Measurements from ENCODE around the gene NPAS3.

The NPAS3 gene

DNA sequence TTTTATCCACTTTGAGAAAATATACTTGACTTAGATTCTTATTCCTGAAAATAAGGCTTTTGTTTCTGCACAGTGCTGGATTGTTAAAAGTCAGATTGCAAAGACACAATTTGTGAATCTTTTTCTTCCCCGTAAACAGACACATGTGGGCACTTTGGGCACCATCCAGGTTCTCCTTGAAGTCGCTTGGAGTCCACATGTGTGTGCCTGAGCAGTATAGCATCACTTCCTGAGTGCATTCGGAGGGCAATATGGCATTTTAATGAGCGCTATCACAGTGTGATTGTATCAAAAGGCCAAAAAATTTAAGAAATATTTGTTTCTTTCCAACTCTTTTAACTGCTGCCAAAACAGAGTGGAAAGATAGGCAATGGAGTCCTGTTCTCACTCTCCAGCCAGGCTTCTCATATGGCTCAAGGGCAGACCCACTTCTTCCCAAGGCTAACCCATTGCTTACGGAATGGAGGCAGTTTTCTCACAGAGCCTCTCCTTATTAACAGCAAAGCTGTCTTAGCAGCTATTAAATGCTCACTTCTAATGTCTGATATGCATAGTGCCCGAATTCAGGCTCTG is 615.1 kb downstream of the NPAS3 start:
- TF ChIP-seq CTCF (conservative IDR thresholded peaks at IDR 0.05; ENCODE audit: low read length): no peak
- no peak overlapping the region for H3K4me3 ChIP-seq (ENCODE audit: low read length)
- DNase-seq (ENCODE audit: low read depth): peak; percentile 20

GRCh38 chr14:33554988-33555387 is 616.3 kb downstream of the NPAS3 start:
- no peak overlapping the region for H3K4me3 ChIP-seq (ENCODE audit: low read length)

GRCh38 chr14:33555710-33556350 is 617.2 kb downstream of the NPAS3 start:
- no peak overlapping the region for H3K4me3 ChIP-seq (ENCODE audit: low read length)
- TF ChIP-seq CTCF (conservative IDR thresholded peaks at IDR 0.05; ENCODE audit: low read length): no peak
- no peak for DNase-seq (ENCODE audit: low read depth)

More at GRCh38 chr14:33554988-33555387, 616.3 kb downstream of the NPAS3 start:
- DNase-seq (ENCODE audit: low read depth): no peak
- no peak for TF ChIP-seq CTCF (conservative IDR thresholded peaks at IDR 0.05; ENCODE audit: low read length)

DNA sequence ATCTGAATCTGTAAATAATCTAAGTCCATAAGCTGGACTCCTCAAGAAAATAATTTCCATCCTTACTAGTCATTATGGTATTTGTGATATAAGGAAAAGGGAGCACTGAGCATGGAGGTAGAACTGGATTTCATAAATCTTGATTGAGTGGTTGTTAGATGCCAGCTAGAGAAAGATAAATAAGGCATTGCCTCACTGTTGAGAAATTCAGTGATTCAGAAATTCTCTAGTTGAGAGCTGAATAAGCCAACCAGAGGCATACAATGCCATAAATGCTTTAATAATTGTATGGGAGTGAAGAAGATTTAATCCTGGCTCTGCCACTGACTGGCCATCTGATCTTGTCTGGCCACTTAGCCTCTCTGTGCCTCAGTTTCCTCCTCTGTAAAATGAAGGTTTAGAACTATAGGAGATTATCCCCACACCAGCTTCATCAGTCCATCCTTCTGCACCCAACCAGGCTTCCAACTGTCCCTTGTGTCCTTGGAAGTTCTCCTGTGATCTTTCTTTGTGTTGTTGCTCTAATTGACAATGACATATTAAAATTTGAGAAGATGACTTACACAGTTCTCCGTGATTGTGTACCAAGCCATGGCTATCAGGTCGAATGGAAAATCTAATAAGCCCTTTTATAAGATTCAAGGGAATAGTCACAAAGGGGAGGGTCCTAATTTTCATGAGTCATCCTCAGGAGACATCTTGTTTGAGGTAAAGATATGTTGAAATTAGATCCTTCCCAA is 617.9 kb downstream of the NPAS3 start:
- DNase-seq (ENCODE audit: low read depth): peak; percentile 23
- TF ChIP-seq CTCF (conservative IDR thresholded peaks at IDR 0.05; ENCODE audit: low read length): no peak
- no peak overlapping the region for H3K4me3 ChIP-seq (ENCODE audit: low read length)

GRCh38 chr14:33560718-33561431 is 622.2 kb downstream of the NPAS3 start:
- TF ChIP-seq CTCF (conservative IDR thresholded peaks at IDR 0.05; ENCODE audit: low read length): no peak
- no peak for DNase-seq (ENCODE audit: low read depth)
- H3K4me3 ChIP-seq (ENCODE audit: low read length): no peak overlapping the region

DNA sequence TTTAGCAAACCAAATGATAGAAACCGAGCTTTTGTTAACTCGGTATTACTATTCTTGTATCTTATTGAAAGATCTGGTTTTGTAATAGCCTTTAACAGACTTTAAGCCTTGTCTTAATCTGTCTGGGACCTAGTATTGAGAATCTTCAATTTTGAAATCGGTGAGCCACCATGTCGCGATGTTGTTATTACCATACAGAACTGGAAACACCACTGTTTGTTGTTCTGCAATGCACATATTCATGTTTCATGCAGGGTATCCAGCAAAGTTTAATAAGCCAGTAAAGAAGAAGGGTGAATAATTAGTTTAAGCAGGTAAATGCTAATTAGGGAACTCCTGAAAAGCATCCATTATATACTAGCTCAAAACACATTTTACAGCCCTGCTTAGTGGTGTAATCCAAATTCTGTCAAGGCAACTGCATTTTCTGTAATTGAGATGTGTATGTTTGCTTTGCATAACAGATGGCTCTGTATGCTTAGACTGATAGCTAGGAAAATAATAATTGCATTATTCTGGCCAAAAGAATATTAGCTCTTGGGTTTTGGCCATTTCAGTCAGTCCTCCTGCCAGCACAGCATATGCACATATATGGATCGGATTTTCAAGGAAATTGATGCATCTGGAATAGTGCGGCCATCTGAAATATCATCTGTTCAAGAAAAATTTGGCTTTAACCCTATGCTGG is 623.0 kb downstream of the NPAS3 start:
- no peak for TF ChIP-seq CTCF (conservative IDR thresholded peaks at IDR 0.05; ENCODE audit: low read length)
- DNase-seq (ENCODE audit: low read depth): no peak
- H3K4me3 ChIP-seq (ENCODE audit: low read length): no peak overlapping the region
